H9 (cell line): ENCODE measurements around the gene CIB4. TPM values are rescaled to one million over a fixed set of nuclear protein-coding genes. Genes with fewer than 3 reads are reported as not detected.

Experiments
- DNase-seq: peaks from one replicate; pipeline ENCODE4 v3.0.0-alpha.2; 2017
- H2AFZ ChIP-seq: one replicate; pipeline ENCODE4 v1.6.1; 2013; ENCODE audit warnings: mild to moderate bottlenecking, low read length, control low read depth, moderate library complexity
- H2AK5ac ChIP-seq: 2 replicates; pipeline ENCODE4 v1.6.1; 2013; ENCODE audit warnings: low read length, control low read depth, mixed read lengths; ENCODE audit not compliant: insufficient read length
- H2BK120ac ChIP-seq: one replicate; pipeline ENCODE4 v1.6.1; 2013; ENCODE audit warnings: low read depth, mild to moderate bottlenecking, low read length, control low read depth, inconsistent platforms; ENCODE audit not compliant: poor library complexity, severe bottlenecking
- H2BK12ac ChIP-seq: 2 replicates; pipeline ENCODE4 v1.6.1; 2013; ENCODE audit warnings: low read length, control low read depth, mixed read lengths, low read depth; ENCODE audit not compliant: insufficient read length
- H2BK15ac ChIP-seq: 2 replicates; pipeline ENCODE4 v1.6.1; 2013; ENCODE audit warnings: low read depth, low read length, control low read depth
- H2BK20ac ChIP-seq: one replicate; pipeline ENCODE4 v1.6.1; 2013; ENCODE audit warnings: low read depth, mild to moderate bottlenecking, low read length, control low read depth, inconsistent platforms; ENCODE audit not compliant: poor library complexity, severe bottlenecking
- H2BK5ac ChIP-seq: 2 replicates; pipeline ENCODE4 v1.6.1; 2013; ENCODE audit warnings: low read length, control low read depth, mixed read lengths; ENCODE audit not compliant: insufficient read length
- H3K14ac ChIP-seq: 2 replicates; pipeline ENCODE4 v1.6.1; 2013; ENCODE audit warnings: low read length, control low read depth; ENCODE audit not compliant: insufficient read depth
- H3K18ac ChIP-seq: 2 replicates; pipeline ENCODE4 v1.6.1; 2013; ENCODE audit warnings: low read depth, mild to moderate bottlenecking, mixed read lengths, low read length, control low read depth; ENCODE audit not compliant: insufficient read length
- H3K23ac ChIP-seq: 2 replicates; pipeline ENCODE4 v1.6.1; 2013; ENCODE audit warnings: low read length, control low read depth, mixed read lengths, low read depth; ENCODE audit not compliant: insufficient read length
- H3K23me2 ChIP-seq: 2 replicates; pipeline ENCODE4 v1.6.1; 2013; ENCODE audit warnings: low read depth, mild to moderate bottlenecking, mixed read lengths, low read length, control low read depth; ENCODE audit not compliant: insufficient read length, poor library complexity, severe bottlenecking
- H3K27ac ChIP-seq: 2 replicates; pipeline ENCODE4 v1.5.1; 2013; ENCODE audit warnings: low read length, control low read depth, mixed read lengths, low read depth; ENCODE audit not compliant: insufficient read length
- H3K27me3 ChIP-seq: 2 replicates; pipeline ENCODE4 v1.6.1; 2013; ENCODE audit warnings: low read length, control low read depth, inconsistent platforms; ENCODE audit not compliant: insufficient read depth
- H3K4ac ChIP-seq: 2 replicates; pipeline ENCODE4 v1.6.1; 2013; ENCODE audit warnings: low read depth, mild to moderate bottlenecking, control low read depth, inconsistent platforms, low read length, moderate library complexity
- H3K4me1 ChIP-seq: 2 replicates; pipeline ENCODE4 v1.6.1; 2013; ENCODE audit warnings: low read length, control low read depth, inconsistent platforms; ENCODE audit not compliant: insufficient read depth
- H3K4me2 ChIP-seq: 2 replicates; pipeline ENCODE4 v1.6.1; 2013; ENCODE audit warnings: low read length, control low read depth, mixed read lengths; ENCODE audit not compliant: insufficient read length, insufficient read depth
- H3K56ac ChIP-seq: 2 replicates; pipeline ENCODE4 v1.6.1; 2013; ENCODE audit warnings: low read depth, mild to moderate bottlenecking, mixed read lengths, low read length, control low read depth; ENCODE audit not compliant: insufficient read length
- H3K79me1 ChIP-seq: 2 replicates; pipeline ENCODE4 v1.6.1; 2013; ENCODE audit warnings: low read depth, mild to moderate bottlenecking, moderate library complexity, low read length, control low read depth, inconsistent platforms; ENCODE audit not compliant: insufficient read depth, poor library complexity, severe bottlenecking
- H3K79me2 ChIP-seq: 2 replicates; pipeline ENCODE4 v1.6.1; 2013; ENCODE audit warnings: low read length, control low read depth, inconsistent platforms; ENCODE audit not compliant: insufficient read depth
- H3K9ac ChIP-seq: 2 replicates; pipeline ENCODE4 v1.6.1; 2013; ENCODE audit warnings: low read length, control low read depth, mixed read lengths; ENCODE audit not compliant: insufficient read length; ENCODE audit errors: extremely low read depth
- H3K9me3 ChIP-seq: one replicate; pipeline ENCODE4 v1.6.1; 2013; ENCODE audit warnings: low read depth, low read length, inconsistent platforms; ENCODE audit not compliant: control insufficient read depth
- H3T11ph ChIP-seq: one replicate; pipeline ENCODE4 v1.6.1; 2013; ENCODE audit warnings: mild to moderate bottlenecking, low read length, control low read depth, inconsistent platforms
- H4K20me1 ChIP-seq: one replicate; pipeline ENCODE4 v1.6.1; 2013; ENCODE audit not compliant: control insufficient read depth, insufficient read length, insufficient read depth
- H4K5ac ChIP-seq: 2 replicates; pipeline ENCODE4 v1.6.1; 2013; ENCODE audit warnings: low read depth, mild to moderate bottlenecking, mixed read lengths, low read length, control low read depth; ENCODE audit not compliant: insufficient read length
- H4K8ac ChIP-seq: replicated peaks from 2 replicates; pipeline ENCODE4 v1.6.1; 2013; ENCODE audit warnings: low read length, control low read depth, mixed read lengths, low read depth; ENCODE audit not compliant: insufficient read length
- H4K91ac ChIP-seq: 2 replicates; pipeline ENCODE4 v1.6.1; 2013; ENCODE audit warnings: low read depth, mild to moderate bottlenecking, moderate library complexity, mixed read lengths, low read length, control low read depth; ENCODE audit not compliant: insufficient read length
- H3K27ac Mint-ChIP-seq, 3 experiments: 2 replicates in 2 of 3; 3 replicates in 1 of 3; pipeline ENCODE4 v1.8.0; 2020 to 2021; ENCODE audit warnings: mixed read lengths in 3 of 3, mild to moderate bottlenecking in 1 of 3, moderate library complexity in 1 of 3
- H3K27me3 Mint-ChIP-seq: 2 replicates; pipeline ENCODE4 v1.8.0; 2021; ENCODE audit warnings: low read depth, mild to moderate bottlenecking, moderate library complexity, mixed read lengths
- H3K36me3 Mint-ChIP-seq, 3 experiments: 2 replicates in 2 of 3; 3 replicates in 1 of 3; pipeline ENCODE4 v1.8.0; 2020 to 2021; ENCODE audit warnings: low read depth in 3 of 3, mixed read lengths in 3 of 3; ENCODE audit not compliant: insufficient read depth in 1 of 3
- H3K4me1 Mint-ChIP-seq, 2 experiments: 2 replicates each; pipeline ENCODE4 v1.8.0; 2020; ENCODE audit warnings: mixed read lengths in 2 of 2
- H3K4me3 Mint-ChIP-seq, 2 experiments: 2 replicates in 1 of 2; 3 replicates in 1 of 2; pipeline ENCODE4 v1.8.0; 2020 to 2021; ENCODE audit warnings: mild to moderate bottlenecking in 2 of 2, mixed read lengths in 2 of 2, moderate library complexity in 1 of 2
- H3K9me3 Mint-ChIP-seq, 2 experiments: 2 replicates in 1 of 2; 3 replicates in 1 of 2; pipeline ENCODE4 v1.8.0; 2020; ENCODE audit warnings: mild to moderate bottlenecking in 2 of 2, mixed read lengths in 2 of 2, moderate library complexity in 1 of 2
- WGBS: extraction: QIAGEN DNeasy Blood & Tissue Kit; methylation state at CpG from one replicate; pipeline ENCODE4 v1.1.7; 2013; ENCODE audit warnings: missing lambda C conversion rate, low lambda C conversion rate, mixed read lengths; ENCODE audit not compliant: insufficient read length; ENCODE audit errors: extremely low coverage; 5-methylcytosine and 5-hydroxymethylcytosine counted together
- total RNA-seq: library from RNA; stranded (reverse); gene quantifications from 2 replicates; pipeline ENCODE4 v1.2.1, GENCODE V29; 2021
- TF ChIP-seq, protein P1 (sequence below): fragments of 200-600 bp; sonication (generic); conservative IDR thresholded peaks from 3 replicates; pipeline ENCODE4 v1.8.0; 2021; ENCODE audit warnings: antibody characterized with exemption, mild to moderate bottlenecking

Gene CIB4
- total RNA-seq, 1 experiment from 2014 or later = not detected

DNA sequence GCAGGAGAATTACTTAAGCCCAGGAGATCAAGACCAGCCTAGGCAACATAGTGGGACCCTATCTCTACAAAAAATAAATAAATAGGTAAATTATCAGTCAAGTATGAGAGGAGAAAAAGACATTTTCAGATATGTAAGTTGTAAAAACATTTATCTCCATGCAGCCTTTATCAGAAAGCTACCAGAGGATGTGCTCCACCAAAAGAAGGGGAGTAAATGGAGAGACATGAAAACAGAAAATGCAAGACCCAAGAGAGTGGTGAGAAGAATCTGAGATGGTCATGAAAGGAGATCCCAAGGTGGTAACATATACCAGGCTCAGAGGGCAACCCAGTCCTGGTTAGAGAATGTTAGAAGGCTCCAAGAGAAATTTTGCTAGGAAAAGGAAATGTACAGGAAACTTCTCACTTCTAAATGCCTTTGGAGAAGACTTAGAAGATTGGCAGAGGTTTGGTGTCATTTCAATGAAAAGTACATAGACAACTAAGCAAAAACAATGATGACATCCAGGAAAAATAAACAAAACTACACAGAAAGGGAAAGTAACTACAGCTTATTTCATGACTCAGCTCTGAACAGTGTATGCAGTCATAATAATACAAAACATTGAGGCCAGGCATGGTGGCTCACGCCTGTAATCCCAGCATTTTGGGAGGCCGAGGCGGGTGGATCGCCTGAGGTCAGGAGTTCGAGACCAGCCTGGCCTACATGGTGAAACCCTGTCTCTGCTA is 19.5 kb downstream of the CIB4 start:
- no peak overlapping the region for H3K18ac ChIP-seq
- WGBS = no CpG with 5 or more reads among the region's 5 CpGs
- no peak overlapping the region for H4K8ac ChIP-seq
- no peaks in the 10 kb centered on the region for H3K9me3 ChIP-seq
- H3T11ph ChIP-seq = no peak overlapping the region
- H3K27me3 ChIP-seq = no peaks in the 10 kb centered on the region
- no peak overlapping the region for H2BK12ac ChIP-seq
- no peak overlapping the region for H3K14ac ChIP-seq
- Mint-ChIP-seq H3K4me1 (peaks cover 23 to 30% of the 10 kb centered on the region in 2 experiments), H3K4me3 (no peak overlapping the region), H3K27me3 (peaks cover 59% of the 10 kb centered on the region), H3K27ac (no peak overlapping the region), H3K9me3 (peaks cover 0 to 4% of the 10 kb centered on the region in 2 experiments; a peak in 2 of 5 replicates), H3K36me3 (no peaks in the 10 kb centered on the region)
- no peak overlapping the region for H2BK20ac ChIP-seq
- no peak overlapping the region for H3K9ac ChIP-seq
- H2AK5ac ChIP-seq = no peak overlapping the region
- H3K4me1 ChIP-seq = no peaks in the 10 kb centered on the region; the same call in 1 of the 2 replicates
- H2BK120ac ChIP-seq = no peak overlapping the region
- H4K5ac ChIP-seq = no peak overlapping the region
- H3K23me2 ChIP-seq = no peaks in the 10 kb centered on the region
- no peak overlapping the region for H2AFZ ChIP-seq
- DNase-seq = no peak
- no peak overlapping the region for H3K27ac ChIP-seq
- H4K20me1 ChIP-seq = no peaks in the 10 kb centered on the region
- TF ChIP-seq, protein P1, sequence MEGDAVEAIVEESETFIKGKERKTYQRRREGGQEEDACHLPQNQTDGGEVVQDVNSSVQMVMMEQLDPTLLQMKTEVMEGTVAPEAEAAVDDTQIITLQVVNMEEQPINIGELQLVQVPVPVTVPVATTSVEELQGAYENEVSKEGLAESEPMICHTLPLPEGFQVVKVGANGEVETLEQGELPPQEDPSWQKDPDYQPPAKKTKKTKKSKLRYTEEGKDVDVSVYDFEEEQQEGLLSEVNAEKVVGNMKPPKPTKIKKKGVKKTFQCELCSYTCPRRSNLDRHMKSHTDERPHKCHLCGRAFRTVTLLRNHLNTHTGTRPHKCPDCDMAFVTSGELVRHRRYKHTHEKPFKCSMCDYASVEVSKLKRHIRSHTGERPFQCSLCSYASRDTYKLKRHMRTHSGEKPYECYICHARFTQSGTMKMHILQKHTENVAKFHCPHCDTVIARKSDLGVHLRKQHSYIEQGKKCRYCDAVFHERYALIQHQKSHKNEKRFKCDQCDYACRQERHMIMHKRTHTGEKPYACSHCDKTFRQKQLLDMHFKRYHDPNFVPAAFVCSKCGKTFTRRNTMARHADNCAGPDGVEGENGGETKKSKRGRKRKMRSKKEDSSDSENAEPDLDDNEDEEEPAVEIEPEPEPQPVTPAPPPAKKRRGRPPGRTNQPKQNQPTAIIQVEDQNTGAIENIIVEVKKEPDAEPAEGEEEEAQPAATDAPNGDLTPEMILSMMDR = no peak
- no peaks in the 10 kb centered on the region for H3K79me1 ChIP-seq
- H3K4ac ChIP-seq = no peak overlapping the region
- H4K91ac ChIP-seq = no peak overlapping the region
- no peak overlapping the region for H2BK15ac ChIP-seq
- H3K23ac ChIP-seq = no peak overlapping the region
- H3K4me2 ChIP-seq = no peak overlapping the region
- H2BK5ac ChIP-seq = no peak overlapping the region
- H3K56ac ChIP-seq = no peak overlapping the region
- no peaks in the 10 kb centered on the region for H3K79me2 ChIP-seq
